GM12878 (cell line): ENCODE data around the gene DIP2B. TPM values are rescaled to one million over a fixed set of nuclear protein-coding genes. Genes with fewer than 3 reads are reported as not detected.
A peak's percentile ranks its signal among the peaks of the same experiment; 100 is the strongest.

Source experiments
- ATAC-seq: fragments of 200-7000 bp; cut with Tn5 transposase; 3 replicates; pipeline ENCODE4 v1.9.1; 2020; ENCODE audit warnings: mild to moderate bottlenecking, moderate library complexity
- BruUV-seq: library from RNA; stranded (reverse); fragments of 400-500 nt; replicated peaks from 2 replicates; lab custom pipeline; 2021; lab: Mats Ljungman, UMichigan
- CTCF ChIA-PET: fragments of 300-600 bp; sonication (Branson Sonifier 250); formaldehyde crosslinking; extraction: SDS; loops from one replicate; lab custom pipeline; 2021; ENCODE audit warnings: inconsistent platforms; lab: Yijun Ruan, JAX
- POLR2A ChIA-PET: fragments of 350-600 bp; formaldehyde crosslinking; extraction: SDS; loops from one replicate; lab custom pipeline; 2021; ENCODE audit warnings: inconsistent platforms; lab: Charles Lee
- RAD21 ChIA-PET: fragments of 300-600 bp; sonication (Branson Sonifier 250); formaldehyde crosslinking; loops from one replicate; lab custom pipeline; 2023; ENCODE audit warnings: antibody characterized with exemption; ENCODE audit not compliant: unreplicated experiment; lab: Charles Lee
- SMC1A ChIA-PET: fragments of 300-600 bp; sonication (Branson Sonifier 250); formaldehyde crosslinking; loops from one replicate; lab custom pipeline; 2023; ENCODE audit not compliant: unreplicated experiment, uncharacterized antibody; lab: Charles Lee
- DNase-seq: peaks from one replicate; pipeline ENCODE4 v3.0.0-alpha.2; 2011; ENCODE audit warnings: low read depth, low spot score
- FAIRE-seq: peaks from 3 replicates; lab custom pipeline; 2011; peaks lifted over from hg19 to GRCh38; lab: Jason Lieb, UNC
- H2AFZ ChIP-seq: 2 replicates; pipeline ENCODE4 v1.6.0; 2011; ENCODE audit warnings: low read depth, low read length, control low read depth; ENCODE audit not compliant: control insufficient read depth
- H3K27ac ChIP-seq: 2 replicates; pipeline ENCODE4 v1.5.1; 2011; ENCODE audit warnings: control low read depth; ENCODE audit not compliant: control insufficient read depth, insufficient read depth
- H3K27me3 ChIP-seq, 2 experiments: replicated peaks in 1 of 2; 2 replicates each; pipeline versions ENCODE4 v1.6.0 to v1.6.1; 2011; ENCODE audit warnings: low read length in 1 of 2; ENCODE audit not compliant: control insufficient read depth in 2 of 2, insufficient read depth in 2 of 2
- H3K36me3 ChIP-seq, 2 experiments: 2 replicates each; pipeline ENCODE4 v1.5.1; 2011; ENCODE audit warnings: low read length in 1 of 2; ENCODE audit not compliant: control insufficient read depth in 2 of 2, insufficient read depth in 2 of 2
- H3K4me1 ChIP-seq: 2 replicates; pipeline ENCODE4 v1.6.1; 2011; ENCODE audit warnings: mild to moderate bottlenecking, low read length, moderate library complexity, mixed read lengths; ENCODE audit not compliant: control insufficient read depth, insufficient read depth
- H3K4me2 ChIP-seq: 2 replicates; pipeline ENCODE4 v1.6.0; 2011; ENCODE audit warnings: control low read depth; ENCODE audit not compliant: control insufficient read depth, insufficient read depth
- H3K4me3 ChIP-seq: fragments of 200-600 bp; sonication (generic); 2 replicates; pipeline ENCODE4 v1.5.1; 2016
- H3K79me2 ChIP-seq: 2 replicates; pipeline ENCODE4 v1.6.0; 2011; ENCODE audit warnings: low read length; ENCODE audit not compliant: control insufficient read depth, insufficient read depth
- H3K9ac ChIP-seq: 2 replicates; pipeline ENCODE4 v1.8.0; 2011; ENCODE audit warnings: low read length, control low read depth, mixed read lengths; ENCODE audit not compliant: control insufficient read depth, insufficient read depth
- H3K9me3 ChIP-seq: replicated peaks from 3 replicates; pipeline ENCODE4 v1.5.1; 2011; ENCODE audit warnings: mild to moderate bottlenecking, low read length; ENCODE audit not compliant: control insufficient read depth, insufficient read depth
- H4K20me1 ChIP-seq: 2 replicates; pipeline ENCODE4 v1.6.0; 2011; ENCODE audit not compliant: control insufficient read depth, insufficient read depth
- EGR1 ChIP-seq, 2 experiments: IDR thresholded peaks; 1 replicate in 1 of 2; 2 replicates in 1 of 2; pipeline ENCODE4 v1.6.1; 2011 to 2012; ENCODE audit warnings: low read depth in 2 of 2, low read length in 2 of 2, borderline replicate concordance in 1 of 2, mild to moderate bottlenecking in 1 of 2, moderate library complexity in 1 of 2
- FOS ChIP-seq: IDR thresholded peaks from 3 replicates; pipeline ENCODE4 v1.6.1; 2011; ENCODE audit warnings: borderline replicate concordance; ENCODE audit not compliant: insufficient read length; ENCODE audit errors: extremely low read depth
- JUNB ChIP-seq: IDR thresholded peaks from 2 replicates; pipeline ENCODE4 v1.6.1; 2016; ENCODE audit warnings: antibody characterized with exemption, mild to moderate bottlenecking
- MXI1 ChIP-seq: fragments of 150-350 bp; IDR thresholded peaks from 2 replicates; pipeline ENCODE4 v1.6.1; 2011; ENCODE audit warnings: low read depth, mild to moderate bottlenecking, inconsistent platforms, low read length, improper control_type of control experiment
- NR2C1 ChIP-seq: fragments of 450-650 bp; IDR thresholded peaks from 2 replicates; pipeline ENCODE4 v1.6.1; 2017; ENCODE audit warnings: antibody characterized with exemption, mild to moderate bottlenecking, moderate library complexity
- WRNIP1 ChIP-seq: IDR thresholded peaks from 2 replicates; pipeline ENCODE4 v1.6.1; 2011; ENCODE audit warnings: low read depth, low read length, improper control_type of control experiment, borderline replicate concordance
- YY1 ChIP-seq: IDR thresholded peaks from 2 replicates; pipeline ENCODE4 v1.6.1; 2011; ENCODE audit warnings: low read depth, mild to moderate bottlenecking, low read length
- WGBS: methylation state at CpG from one replicate; pipeline ENCODE4 v1.1.6; 2016; ENCODE audit warnings: low lambda C conversion rate; ENCODE audit not compliant: insufficient replicate concordance, insufficient coverage; ENCODE audit errors: missing lambda C conversion rate; 5-methylcytosine and 5-hydroxymethylcytosine counted together
- in situ Hi-C: fragments of 300-500 bp; cut with MboI; formaldehyde crosslinking; loops from 9 replicates; pipeline ENCODE4 v1.14.3; 2018; ENCODE audit warnings: mixed read lengths
- intact Hi-C: fragments of 100-400 bp; cut with micrococcal nuclease; formaldehyde crosslinking; loops from one replicate; pipeline ENCODE4 v1.14.2; 2022; ENCODE audit not compliant: unreplicated experiment
- polyA plus RNA-seq, 11 experiments: library from polyadenylated mRNA; depleted of rRNA in 4 of 11; unstranded in 6 of 11; stranded (reverse) in 5 of 11; fragments of >200 nt; fragmentation: Nextera tagmentation in 4 of 11; fragmentation: Illumina TruSeq in 1 of 11; extraction: Ambion mirVana in 4 of 11; extraction: Trizol in 1 of 11; gene quantifications; 1 replicate in 1 of 11; 2 replicates in 10 of 11; pipeline versions ENCODE4 v1.2.1 to v1.2.3, GENCODE V29; 2011 to 2016; ENCODE audit warnings: inconsistent platforms in 2 of 11, missing spikeins in 2 of 11, low read depth in 1 of 11
- total RNA-seq, 4 experiments: library from RNA; depleted of rRNA in 3 of 4; stranded (reverse); fragments of >200 nt in 3 of 4; fragmentation: Illumina TruSeq in 1 of 4; extraction: Trizol in 1 of 4; gene quantifications; 2 replicates each; pipeline versions ENCODE4 v1.2.1 to v1.2.3, GENCODE V29; 2013 to 2021

Gene DIP2B
- total and polyA plus RNA-seq, 10 of the 15 experiments (the other 5 are each of a cell fraction or from before 2014, with no cell fraction given): 4.5 to 30.0 (median 18.6) TPM

- no peak for DNase-seq
- Histone ChIP-seq H3K36me3 (0 out of 4 replicates have a peak, but pooled peaks cover 0 to 3% of the 10 kb centered on the region in 2 experiments), H4K20me1 (no peaks in the 10 kb centered on the region), H3K9me3 (no peaks in the 10 kb centered on the region; the same call in none of the 3 replicates), H3K27me3 (no peaks in the 10 kb centered on the region), H3K4me1 (peaks cover 57% of the 10 kb centered on the region), H2AFZ (peak overlapping the region; percentile 31; the same call in 1 of the 2 replicates), H3K4me2 (peak overlapping the region; percentile 76), H3K9ac (peak overlapping the region; percentile 48; the same call in 1 of the 2 replicates), H3K27ac (peak overlapping the region; percentile 96), H3K4me3 (no peak overlapping the region; the same call in 1 of the 2 replicates)
- ATAC-seq: peak; percentile 2
- SMC1A ChIA-PET: interaction anchor here (1.9 to 3.3 kb wide), 4 partner anchors 11 to 26 kb away, joined by 5 to 23 read pairs (median 14); no protein-coding TSS in a partner anchor
- CTCF ChIA-PET: interaction anchor here (0.7 to 1.9 kb wide), 4 partner anchors 14 to 28 kb away, joined by 3 to 12 read pairs (median 8); partner anchors contain the start of gene DIP2B
- BruUV-seq: TSS peak; percentile 7
- RAD21 ChIA-PET: interaction anchor here (1.0 to 2.8 kb wide), 3 partner anchors 10 to 25 kb away, joined by 4 to 38 read pairs (median 4); no protein-coding TSS in a partner anchor
- FAIRE-seq: peak; percentile 18
- in situ Hi-C loops (no loop called here), intact Hi-C loops (loop anchor here (1.0 to 5.0 kb wide), 2 partner anchors 18 to 44 kb away; no protein-coding TSS in a partner anchor)
- POLR2A ChIA-PET: interaction anchor here (0.7 to 1.6 kb wide), 3 partner anchors 9 to 22 kb away, joined by 4 to 6 read pairs (median 5); no protein-coding TSS in a partner anchor
- TF ChIP-seq MXI1 (no peak), FOS (no peak), EGR1 (IDR thresholded peaks at IDR 0.05; ENCODE audit: borderline replicate concordance in 1 of 2, low read depth in 2 of 2, low read length in 2 of 2) (no peak), JUNB (peak; percentile 2; the same call in 1 of the 2 replicates), WRNIP1 (no peak), NR2C1 (no peak), YY1 (peak; percentile 48; the same call in 1 of the 2 replicates)
- TF ChIP-seq, all 136 proteins: peak for 2
- 35% methylated on average over 2 of the region's 2 CpGs for WGBS
- peaks cover 68% of the 10 kb centered on the region for H3K79me2 ChIP-seq
These were observed 28.4 kb downstream of the DIP2B start for GRCh38 chr12:50533203-50533584.
